HG02973 (cell line): ENCODE results near the gene PARP2.
"Not testable (repeated sequence)": the region's sequence is repeated elsewhere in the genome, so short reads cannot be mapped to it uniquely, and the experiment has no call there.

Source experiments
- ATAC-seq: cut with Tn5 transposase; IDR thresholded peaks from one replicate; pipeline ENCODE4 v1.9.1; 2021; ENCODE audit warnings: moderate library complexity; ENCODE audit not compliant: unreplicated experiment

PARP2 gene

GRCh38 chr14:20345366-20345765 is 1.9 kb downstream of the PARP2 start:
- ATAC-seq: no peak

- ATAC-seq: no peak
Measured at GRCh38 chr14:20346713-20347112, 3.3 kb downstream of the PARP2 start.

DNA sequence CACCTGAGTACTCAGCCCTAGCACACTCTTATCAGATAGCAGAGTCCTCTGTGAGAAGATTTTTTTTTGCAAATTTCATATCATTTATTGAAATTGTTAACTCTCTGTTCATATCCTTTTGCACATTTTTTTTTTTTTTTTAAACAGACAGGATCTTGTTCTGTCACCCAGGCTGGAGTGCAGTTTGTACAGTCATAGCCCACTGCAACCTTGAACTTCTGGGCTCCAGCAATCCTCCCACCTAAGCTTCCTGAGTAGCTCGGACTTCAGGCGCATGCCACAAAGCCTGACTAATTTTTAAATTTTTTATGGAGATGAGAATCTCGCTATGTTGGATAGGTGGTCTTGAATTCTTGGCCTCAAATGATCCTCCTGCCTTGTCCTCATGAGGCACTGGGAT is 4.3 kb downstream of the PARP2 start:
- ATAC-seq: no peak

GRCh38 chr14:20350282-20350681 is 6.8 kb downstream of the PARP2 start:
- ATAC-seq: no peak

DNA sequence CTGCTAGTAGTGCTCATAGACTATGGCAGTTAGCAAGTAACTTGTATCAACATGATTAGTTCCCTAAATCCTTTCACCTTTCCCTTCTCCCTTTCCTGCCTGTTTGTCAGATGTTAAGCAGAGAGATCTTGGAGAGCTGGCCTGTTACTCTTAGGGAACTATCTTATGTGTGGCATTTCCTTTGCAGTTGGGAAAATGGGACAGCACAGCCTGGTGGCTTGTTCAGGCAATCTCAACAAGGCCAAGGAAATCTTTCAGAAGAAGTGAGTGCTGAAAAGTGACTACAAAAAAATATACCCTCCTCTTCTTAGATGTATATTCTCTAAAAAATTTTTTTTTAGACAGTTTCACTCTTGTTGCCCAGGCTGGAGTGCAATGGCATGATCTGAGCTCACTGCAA is 7.4 kb downstream of the PARP2 start:
- no peak for ATAC-seq

DNA sequence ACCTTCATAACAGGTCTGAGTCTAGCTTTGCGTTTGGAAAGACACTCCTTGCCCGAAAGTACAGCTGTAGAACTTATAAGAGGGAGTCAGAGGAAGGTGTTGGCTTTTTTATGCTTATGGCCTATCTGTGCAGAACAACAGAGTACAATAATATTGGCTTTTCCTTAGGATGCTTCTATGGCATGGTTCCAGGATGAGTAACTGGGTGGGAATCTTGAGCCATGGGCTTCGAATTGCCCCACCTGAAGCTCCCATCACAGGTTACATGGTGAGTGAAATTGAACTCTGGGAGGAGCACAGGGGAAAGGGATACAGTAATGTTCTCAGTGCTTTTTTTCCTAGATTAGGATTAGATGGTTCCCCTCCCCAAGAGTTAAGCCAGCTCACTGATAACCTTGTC is 13.0 kb downstream of the PARP2 start:
- ATAC-seq: no peak

- not testable (repeated sequence) for ATAC-seq
Measured at GRCh38 chr14:20358474-20358873, 15.0 kb downstream of the PARP2 start.

- no peak for ATAC-seq
Measured at GRCh38 chr14:20365928-20366327, 22.5 kb downstream of the PARP2 start.

DNA sequence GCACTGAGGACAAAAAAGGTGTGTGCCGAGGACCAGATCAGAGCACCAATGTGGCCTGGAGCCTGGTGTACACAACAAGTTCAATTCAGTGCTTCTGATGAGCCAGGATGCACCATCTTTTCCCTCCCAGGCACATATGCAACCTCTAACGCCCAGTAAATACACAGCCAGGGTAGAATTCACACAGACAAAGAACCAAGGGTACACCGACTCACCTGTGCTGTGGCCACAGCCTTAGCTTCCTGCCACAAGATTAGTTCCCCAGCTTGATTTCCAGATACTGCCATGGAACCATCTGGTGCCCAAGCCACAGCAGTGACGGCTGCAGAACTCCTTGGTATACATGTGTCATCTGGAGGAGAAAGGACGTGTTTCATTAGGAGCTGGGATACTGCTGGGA is 29.4 kb downstream of the PARP2 start:
- ATAC-seq: no peak

DNA sequence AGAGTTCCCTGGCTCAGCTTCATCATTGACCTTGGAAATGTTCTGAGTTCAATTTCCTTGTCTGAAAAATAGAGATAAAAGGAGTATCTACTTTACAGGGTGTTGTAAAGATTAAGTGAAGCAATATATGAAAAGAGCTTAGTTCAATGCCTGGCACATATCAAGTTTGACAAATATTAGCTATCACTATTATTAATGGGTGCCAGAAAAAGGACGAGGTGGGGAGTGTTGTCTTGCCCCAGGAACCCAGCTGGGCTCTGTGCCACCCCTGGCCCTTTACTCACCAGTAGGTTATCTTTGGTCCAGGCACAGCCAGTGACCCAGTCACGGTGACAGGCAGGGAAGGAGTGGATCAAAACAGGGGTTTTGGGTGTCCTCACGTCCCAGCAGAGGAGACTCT is 32.0 kb downstream of the PARP2 start:
- ATAC-seq: no peak

DNA sequence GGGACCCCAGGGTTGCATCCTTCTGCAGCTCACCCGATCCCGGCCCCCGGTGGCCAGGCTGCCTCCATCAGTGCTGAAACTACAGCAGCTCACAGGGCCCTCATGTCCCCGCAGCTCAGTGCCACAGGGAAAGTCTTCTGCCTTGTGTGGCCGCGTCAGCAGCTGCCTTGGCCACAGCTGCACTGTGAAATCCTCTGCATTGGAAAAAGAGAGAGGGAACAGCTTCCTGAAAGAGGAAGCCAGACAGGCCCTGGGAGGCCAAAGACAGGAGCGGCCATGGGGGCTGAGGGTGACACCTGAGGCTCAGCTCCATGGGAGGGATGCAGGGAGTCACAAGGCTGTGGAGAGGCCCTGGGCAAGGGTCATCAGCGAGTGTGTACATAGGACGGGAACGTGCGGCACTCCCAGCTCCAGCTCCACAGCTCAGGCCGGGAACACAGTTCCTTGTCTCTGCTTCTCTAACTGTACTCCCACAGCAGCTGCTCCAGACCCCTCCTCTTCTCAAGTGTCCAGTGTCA is 32.7 kb downstream of the PARP2 start:
- ATAC-seq: no peak

DNA sequence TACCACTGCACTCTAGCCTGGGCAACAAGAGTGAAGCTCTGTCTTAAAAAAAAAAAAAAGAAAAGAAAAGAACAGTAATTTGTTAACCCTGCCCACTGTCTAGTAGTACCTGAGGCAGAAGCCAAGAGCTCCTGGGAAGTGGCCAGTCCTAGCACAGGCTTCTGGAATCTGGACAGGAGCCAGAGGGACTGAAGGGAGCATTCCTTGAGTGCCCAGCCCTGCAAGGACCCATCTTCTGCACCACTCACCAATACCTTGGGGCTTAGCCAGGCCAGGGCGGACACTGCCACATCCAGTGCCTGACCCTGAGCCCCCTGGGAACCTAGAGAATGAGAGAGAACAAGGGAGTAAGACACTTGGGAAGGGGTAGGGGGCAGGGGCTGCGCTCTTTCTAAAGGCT is 33.7 kb downstream of the PARP2 start:
- ATAC-seq: no peak

GRCh38 chr14:20379743-20380142 is 36.3 kb downstream of the PARP2 start:
- no peak for ATAC-seq

DNA sequence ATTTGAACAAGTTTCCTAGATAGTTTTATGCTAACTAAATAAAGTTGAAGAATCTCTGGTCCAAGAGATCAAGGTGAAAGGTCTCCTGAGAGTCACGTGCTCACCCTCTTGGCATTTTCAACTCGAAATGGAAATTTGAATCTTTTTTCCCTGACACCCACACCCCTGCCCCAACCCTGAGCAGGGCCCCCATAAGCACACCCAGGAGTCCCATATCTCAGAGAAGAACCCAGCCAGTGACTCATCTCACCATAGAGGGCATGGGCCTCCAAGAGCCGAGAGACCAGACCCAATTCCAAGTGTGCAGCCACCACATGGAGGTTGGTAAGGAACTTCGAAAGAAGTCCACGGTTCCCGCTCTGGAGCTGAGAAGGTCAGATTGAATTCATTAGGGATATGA is 37.2 kb downstream of the PARP2 start:
- ATAC-seq: no peak

DNA sequence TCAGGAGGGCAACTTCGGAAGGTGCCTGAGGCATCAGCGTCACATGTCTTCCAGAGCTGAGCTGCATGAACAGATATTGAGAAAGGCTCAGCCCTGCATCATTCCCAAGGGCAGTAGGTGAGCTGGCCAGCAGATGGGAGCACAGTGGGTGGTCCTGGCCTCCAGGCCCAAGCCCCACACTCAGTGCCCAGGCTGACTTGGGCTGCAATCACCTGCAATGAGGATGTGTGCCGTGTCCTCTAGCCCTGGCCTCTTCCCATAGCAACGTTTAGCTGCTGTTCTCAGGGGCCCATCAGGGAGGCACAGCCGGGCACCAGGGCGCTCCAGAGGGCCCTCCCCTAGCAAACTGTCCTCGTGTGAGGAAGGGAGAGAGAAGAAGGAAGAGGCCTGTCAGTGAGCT is 37.9 kb downstream of the PARP2 start:
- ATAC-seq: no peak

- ATAC-seq: no peak
Measured at GRCh38 chr14:20382526-20382925, 39.1 kb downstream of the PARP2 start.

GRCh38 chr14:20383032-20383431 is 39.6 kb downstream of the PARP2 start:
- no peak for ATAC-seq

DNA sequence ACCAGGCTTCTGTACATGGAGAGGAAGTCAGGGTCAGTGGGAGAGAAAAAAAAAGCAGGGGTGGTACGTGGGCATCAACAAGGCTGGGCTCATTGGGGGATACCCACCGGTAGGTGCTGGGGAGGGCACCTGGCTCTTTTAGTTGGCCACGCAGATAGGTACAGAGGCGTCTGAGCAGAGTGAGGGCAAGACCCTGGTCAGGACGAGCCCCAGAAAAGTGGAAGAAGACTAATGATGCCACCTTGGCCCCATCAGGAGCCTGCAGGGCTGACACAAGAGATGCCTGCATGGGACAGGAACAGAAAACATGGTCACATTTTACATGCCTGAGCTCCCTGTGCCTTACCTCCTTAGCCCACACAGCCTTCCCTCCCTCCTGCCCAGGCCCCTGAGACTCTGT is 40.2 kb downstream of the PARP2 start:
- no peak for ATAC-seq

DNA sequence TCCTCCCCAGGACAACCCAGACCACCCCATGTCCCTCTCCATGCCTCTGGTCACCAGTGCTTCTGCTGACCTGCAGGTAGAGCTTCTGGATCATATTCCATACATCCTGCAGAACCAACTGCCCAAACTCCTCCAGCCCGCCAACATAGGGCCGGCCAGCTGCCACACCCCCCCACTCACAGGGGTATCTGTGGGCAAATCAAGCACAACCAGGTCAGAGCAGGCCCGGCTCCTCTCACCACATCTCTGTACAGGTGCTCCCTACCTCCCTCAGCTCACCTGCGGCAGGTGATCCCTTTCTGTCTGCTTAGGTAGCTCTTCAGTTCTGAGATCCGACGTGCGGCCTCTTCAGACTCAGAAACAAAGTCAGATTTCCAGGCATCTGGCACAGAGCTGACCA is 40.9 kb downstream of the PARP2 start:
- no peak for ATAC-seq

- no peak for ATAC-seq
Measured at GRCh38 chr14:20384886-20385285, 41.5 kb downstream of the PARP2 start.

DNA sequence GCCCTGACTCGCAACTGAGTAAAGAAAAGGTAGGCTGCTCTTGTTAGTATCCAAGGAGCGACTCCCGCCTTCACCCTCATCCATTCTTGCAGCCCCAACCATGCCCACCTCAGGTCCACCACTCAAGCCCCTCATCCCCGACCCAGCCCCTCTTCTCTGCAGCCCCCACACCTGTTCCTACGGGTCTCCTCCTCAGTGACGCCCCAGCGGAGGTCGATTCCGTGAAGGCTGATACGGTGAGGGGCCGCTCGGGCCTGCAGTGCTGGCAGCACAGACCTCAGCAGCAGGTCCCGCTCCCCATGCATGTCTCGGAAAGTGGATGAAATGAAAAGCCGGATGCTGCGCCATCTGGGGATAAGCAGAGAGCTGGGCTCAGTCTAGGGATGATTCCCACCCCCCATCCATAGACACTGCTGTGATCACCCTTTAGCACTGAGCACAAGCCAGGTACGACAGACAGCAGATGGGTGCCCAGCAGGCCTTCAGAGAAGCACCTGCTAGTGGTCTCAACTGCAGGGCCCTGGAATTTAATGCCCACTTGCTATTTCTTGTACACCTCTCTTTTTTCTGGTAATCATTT is 42.9 kb downstream of the PARP2 start:
- no peak for ATAC-seq

GRCh38 chr14:20387576-20387975 is 44.1 kb downstream of the PARP2 start:
- no peak for ATAC-seq

DNA sequence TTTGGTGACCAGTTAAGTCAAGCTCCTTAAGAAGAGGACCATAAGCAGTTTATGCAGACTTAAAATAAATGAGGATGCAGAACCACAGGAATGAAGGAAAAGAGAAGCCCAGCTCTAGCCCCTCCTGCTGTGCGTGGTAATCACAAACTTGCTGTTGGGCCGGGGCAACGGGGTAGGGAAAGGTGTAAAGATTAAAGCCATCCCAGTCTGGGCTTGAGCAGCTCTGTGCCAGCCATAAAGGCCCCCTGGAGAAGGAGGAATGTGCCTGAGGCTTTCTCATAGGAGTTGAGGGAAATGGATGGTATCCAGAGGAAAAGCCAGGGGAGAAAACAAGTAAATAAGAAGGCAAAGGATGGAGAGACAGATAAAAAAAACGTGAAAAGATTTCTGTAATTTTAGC is 44.7 kb downstream of the PARP2 start:
- no peak for ATAC-seq
